Esophagus muscularis mucosa (tissue), 4 donors: ENCODE results near the gene NCMAP.

ENCODE experiments used
- CTCF ChIP-seq, 3 experiments: fragments of 200-600 bp in 2 of 3; fragments of 450-650 bp in 1 of 3; sonication (generic) in 2 of 3; IDR thresholded peaks; one replicate each; pipeline ENCODE4 v1.5.1; 2017 to 2019; ENCODE audit warnings: antibody characterized with exemption in 3 of 3, mild to moderate bottlenecking in 2 of 3, moderate library complexity in 1 of 3
- EP300 ChIP-seq: sonication (generic); formaldehyde crosslinking; IDR thresholded peaks from one replicate; pipeline ENCODE4 v1.6.1; 2017; ENCODE audit warnings: antibody characterized with exemption
- POLR2A ChIP-seq: fragments of 450-650 bp; IDR thresholded peaks from one replicate; pipeline ENCODE4 v1.6.1; 2017; ENCODE audit warnings: antibody characterized with exemption, moderate library complexity, mild to moderate bottlenecking, low read depth
- POLR2AphosphoS5 ChIP-seq, 2 donors: sonication (generic); formaldehyde crosslinking; IDR thresholded peaks; one replicate each; pipeline ENCODE4 v1.6.1; 2017; ENCODE audit warnings: antibody characterized with exemption in 2 of 2

- TF ChIP-seq CTCF (IDR thresholded peaks at IDR 0.05) (no peak), POLR2AphosphoS5 (IDR thresholded peaks at IDR 0.05) (no peak), POLR2A (no peak), EP300 (no peak)
Measured at GRCh38 chr1:24535778-24536177, 20.1 kb upstream of the NCMAP start.
